ENCODE data around the gene LDLRAD4.
A peak's percentile ranks its signal among the peaks of the same experiment; 100 is the strongest.
"Not testable (repeated sequence)": the region's sequence is repeated elsewhere in the genome, so short reads cannot be mapped to it uniquely, and the experiment has no call there.

The LDLRAD4 gene

DNA sequence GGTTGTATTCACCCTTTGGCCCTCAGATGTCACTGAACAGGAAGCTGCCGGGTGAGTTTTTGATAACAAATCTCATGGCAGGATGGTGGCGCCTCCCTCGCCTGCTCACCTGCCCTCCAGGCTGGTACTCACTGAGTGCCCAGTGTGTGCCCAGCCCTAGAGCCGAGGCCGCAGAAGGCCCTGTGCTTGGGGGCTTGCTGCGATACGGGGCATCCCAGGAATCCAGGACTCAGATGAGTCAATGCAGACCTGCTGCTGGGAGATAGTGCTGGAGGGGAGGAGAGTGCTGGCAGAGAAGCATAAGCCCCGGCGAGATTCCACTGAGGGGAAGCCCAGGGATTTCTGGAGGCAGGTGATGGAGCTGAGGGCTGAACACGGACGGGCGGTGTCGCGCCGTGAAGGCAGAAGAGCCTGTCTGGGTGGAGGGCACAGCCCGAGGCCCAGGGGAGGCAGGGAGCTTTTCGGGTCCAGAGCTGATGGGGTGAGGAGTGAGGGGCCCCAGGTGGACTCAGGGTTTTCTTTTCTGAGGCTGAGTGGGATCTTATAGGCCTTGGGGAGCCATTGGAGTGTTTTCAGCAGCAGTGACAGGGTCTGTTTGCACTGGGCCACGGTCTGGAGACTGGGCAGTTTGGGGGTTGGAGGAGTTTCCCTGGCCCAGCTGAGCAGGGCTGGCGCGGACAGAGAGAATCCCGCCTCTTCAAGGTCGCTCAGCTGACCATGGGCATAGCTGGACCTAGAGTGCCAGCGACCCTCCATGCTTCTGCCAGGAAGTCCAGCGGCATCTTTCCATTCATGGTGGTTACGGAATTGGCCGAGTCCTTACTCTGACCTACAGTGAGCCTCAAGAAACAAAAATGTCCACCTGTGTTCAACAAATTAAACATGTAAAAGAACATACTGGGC is 35.5 kb downstream of the LDLRAD4 start:
- DNase-seq = no peak

DNA sequence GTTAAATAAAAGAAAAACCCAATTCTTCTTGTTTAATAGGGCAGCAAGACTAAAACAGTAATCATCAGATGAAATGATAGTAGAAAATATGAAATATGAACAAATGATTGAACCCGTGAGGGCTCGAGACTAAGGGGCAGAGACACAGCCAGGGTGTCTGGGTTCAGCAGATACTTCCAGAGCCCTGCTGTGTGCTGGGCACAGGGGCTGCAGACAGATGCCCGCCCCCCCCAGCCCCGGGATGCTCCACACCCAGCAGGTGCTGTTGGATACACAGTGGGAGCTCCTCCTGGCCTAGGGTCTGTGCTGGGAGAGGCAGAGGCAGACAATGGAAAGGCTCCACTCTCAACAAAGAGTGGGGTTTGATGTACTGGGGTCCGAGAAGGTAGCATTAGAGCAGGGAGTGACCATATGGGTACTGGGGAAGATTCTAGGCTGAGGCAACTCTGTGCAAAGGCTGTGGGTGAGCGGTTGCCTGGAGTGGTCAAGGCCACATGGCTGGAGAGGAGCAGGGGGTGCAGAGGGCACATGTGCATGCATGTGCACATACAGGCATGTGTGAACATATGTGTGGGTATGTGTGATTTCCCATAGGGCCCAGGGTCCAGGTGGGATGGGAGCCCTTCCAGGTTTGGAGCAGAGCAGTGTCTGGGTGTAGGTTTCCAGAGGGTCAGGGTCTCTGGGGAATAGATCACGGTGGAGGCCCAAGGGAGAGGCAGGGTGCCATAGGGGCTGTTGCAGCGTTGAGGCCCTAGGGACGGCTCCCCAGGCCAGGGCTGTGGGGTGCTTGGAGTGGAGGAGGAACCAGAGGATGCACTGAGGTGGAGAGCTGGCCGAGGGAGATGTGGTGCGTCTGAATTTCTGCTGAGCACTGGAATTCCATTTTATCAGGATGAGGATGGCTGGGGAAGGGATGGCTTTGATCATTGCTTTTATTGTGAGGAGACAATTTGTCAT is 36.7 kb downstream of the LDLRAD4 start:
- DNase-seq = no peak

DNA sequence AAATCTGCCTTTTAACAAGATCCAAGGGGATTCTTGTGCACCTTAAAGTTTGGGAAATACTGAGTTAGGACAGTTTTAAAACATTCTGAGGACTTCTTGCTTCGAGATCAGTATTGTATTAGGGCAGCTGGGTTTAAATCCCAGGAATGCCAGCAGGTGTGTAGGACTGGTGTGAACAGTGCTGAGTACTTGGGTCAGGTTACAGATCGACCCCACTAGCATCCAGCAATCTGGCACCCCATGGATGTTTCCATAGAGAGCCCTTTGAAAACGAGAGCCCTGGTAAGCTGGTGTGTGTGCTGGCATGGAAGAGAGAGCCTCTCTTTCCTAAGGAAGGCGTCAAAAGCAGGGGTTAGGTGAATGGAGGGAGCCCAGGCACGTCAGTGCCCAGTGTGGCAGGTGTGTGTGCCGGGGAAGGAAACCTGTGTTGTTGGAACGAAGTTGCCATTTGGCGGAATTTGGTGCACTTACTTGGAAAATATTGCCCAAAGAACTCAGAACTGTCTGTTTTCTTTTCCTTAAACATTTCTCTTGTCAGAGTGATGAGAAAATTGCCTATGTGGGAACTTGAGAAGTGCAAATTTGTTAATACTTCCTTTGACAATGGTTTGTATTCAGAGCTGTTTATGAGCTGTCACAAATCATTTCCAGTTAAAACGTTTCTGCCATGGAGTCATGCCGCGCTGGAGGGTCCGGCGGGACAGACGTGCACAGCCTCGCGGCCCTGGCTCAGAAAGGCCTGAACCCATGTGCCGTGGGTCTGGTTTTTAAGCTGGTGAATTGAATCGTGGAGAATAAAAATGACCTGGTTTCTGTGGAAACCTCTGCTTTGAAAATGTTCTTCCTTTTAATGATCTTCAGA is 38.1 kb downstream of the LDLRAD4 start:
- no peak for DNase-seq

- no peak for DNase-seq
Observed at GRCh38 chr18:13257361-13257980, 38.9 kb downstream of the LDLRAD4 start.

GRCh38 chr18:13258921-13259320 is 40.4 kb downstream of the LDLRAD4 start:
- no peak for DNase-seq

- DNase-seq = no peak
Observed at GRCh38 chr18:13259701-13260100, 41.1 kb downstream of the LDLRAD4 start.

GRCh38 chr18:13260197-13260934 is 41.8 kb downstream of the LDLRAD4 start:
- DNase-seq = no peak

DNA sequence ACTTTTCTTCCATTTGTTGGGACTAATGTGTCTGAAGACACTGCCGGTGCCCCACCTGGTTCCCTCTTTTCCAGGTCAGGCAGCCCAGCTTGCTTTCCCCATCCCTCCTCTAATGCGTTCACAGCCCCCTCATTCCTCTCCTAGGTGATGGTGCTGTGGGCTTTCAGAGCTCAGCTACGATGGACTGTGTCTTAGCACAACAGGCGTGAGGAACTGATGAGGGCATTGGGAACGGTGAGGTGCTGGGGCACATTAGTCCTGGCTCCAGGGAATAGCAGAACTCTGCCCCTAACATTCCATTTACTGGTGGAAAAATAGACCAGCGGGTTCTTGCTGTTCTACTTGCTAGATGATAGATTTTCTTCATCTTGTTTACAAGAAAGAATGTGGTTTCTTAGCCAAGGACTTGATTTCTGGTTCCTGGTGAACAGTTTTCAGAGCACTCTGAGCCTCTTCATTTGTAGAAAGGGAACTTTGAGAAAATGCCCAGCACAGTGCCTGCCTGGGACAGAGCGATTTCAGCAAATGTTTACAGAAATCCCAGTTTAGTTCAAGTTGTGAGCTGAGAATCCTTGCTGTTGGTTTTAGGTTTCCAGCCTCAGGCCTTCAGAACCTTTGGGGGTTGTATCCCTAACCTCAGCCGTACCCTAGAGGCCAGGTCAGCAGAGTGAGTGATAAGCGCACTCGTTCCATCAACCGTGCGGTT is 42.5 kb downstream of the LDLRAD4 start:
- DNase-seq = no peak

- no peak for DNase-seq
Observed at GRCh38 chr18:13261661-13262357, 43.2 kb downstream of the LDLRAD4 start.

DNA sequence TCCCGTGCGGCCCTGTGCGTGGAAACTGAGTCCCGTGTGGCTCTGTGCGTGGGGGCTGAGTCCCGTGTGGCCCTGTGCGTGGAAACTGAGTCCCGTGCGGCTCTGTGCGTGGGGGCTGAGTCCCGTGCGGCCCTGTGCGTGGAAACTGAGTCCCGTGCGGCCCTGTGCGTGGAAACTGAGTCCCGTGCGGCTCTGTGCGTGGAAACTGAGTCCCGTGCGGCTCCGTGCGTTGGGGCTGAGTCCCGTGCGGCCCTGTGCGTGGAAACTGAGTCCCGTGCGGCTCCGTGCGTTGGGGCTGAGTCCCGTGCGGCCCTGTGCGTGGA is 43.8 kb downstream of the LDLRAD4 start:
- not testable (repeated sequence) for DNase-seq

DNA sequence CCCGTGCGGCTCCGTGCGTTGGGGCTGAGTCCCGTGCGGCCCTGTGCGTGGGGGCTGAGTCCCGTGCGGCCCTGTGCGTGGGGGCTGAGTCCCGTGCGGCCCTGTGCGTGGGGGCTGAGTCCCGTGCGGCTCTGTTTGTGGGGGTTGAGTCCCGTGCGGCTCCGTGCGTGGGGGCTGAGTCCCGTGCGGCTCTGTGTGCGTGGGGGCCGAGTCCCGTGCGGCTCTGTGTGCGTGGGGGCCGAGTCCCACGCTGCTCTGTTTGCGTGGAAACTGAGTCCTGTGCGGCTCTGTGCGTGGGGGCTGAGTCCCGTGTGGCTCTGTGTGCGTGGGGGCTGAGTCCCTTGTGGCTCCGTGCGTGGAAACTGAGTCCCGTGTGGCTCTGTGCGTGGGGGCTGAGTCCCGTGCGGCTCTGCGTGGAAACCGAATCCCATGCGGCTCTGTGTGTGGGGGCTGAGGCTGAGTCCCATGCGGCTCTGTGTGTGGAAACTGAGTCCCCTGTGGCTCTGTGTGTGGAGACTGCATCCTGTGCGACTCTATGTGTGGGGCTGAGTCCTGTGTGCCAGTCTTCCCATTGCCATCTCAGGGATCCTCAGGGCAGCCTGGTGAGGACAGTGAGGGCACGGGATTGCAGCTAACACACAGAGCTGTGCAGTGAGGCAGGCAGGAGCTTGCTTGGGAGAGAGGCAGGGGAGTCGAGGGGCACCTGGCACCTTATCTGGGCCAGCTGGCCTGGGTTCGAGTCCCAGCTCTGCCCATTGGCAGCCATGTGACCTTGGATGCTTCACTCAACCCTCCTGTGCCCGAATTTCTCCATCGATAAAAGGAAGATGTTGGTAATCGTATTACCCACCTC is 44.5 kb downstream of the LDLRAD4 start:
- no peak for DNase-seq

GRCh38 chr18:13264091-13265007 is 45.8 kb downstream of the LDLRAD4 start:
- no peak for DNase-seq

DNA sequence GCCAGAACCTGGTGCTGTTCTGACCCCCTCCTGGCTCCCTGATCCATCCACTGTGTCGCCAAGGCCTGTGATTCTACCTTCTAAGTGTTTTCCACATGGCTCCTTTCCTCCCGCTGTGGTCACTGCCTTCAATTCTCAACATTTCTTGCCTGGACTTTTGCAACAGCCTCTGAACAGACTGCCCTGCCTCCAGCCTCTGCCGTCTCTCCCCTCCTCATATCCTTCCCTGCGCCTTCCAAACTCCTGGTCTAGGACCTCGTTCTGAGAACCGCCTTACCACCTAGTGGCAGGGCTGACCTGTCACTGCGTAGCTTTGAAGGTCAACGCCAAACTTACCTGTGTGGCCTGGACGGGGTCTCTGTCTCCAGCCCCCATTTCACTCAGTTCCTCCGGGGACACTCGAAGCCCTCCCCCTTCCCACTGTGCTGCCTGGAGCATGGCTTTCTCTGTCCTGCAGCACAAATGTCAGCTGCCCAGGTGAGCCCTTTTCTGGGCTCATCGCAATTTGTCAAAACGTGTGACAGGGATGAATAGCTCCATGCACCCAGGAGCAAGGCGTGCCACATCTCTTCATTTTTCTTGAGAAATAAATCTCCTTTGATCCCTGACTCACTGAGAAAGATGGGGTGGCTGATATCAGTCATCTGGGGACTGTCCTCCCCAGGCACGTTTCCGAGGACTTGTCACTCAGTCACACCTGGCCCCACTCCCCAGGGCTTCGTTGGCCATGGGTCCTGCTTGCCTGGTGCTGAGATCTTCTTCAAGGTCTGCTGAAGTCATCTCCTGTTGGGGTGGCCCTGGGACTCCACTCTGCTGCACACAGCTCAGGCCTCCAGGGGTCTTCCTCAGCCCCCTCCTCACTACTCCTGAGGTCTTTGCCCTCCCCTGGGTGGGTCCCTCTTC is 46.7 kb downstream of the LDLRAD4 start:
- DNase-seq = peak; percentile 64

DNA sequence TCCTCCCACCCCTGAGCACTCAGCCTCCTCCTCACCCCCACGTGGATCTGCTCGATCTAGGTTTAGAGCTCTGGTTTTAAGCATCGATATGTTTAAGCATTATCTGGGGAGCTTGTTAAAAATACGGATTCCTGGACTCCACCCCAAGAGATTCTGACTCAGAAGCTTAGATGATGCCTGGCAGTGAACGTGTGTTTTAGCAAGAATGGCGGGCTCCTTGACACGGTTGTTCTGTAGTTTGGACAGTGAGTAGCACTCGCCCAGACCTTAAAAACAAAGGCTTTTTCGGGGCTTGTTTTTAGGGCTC is 47.3 kb downstream of the LDLRAD4 start:
- no peak for DNase-seq

DNA sequence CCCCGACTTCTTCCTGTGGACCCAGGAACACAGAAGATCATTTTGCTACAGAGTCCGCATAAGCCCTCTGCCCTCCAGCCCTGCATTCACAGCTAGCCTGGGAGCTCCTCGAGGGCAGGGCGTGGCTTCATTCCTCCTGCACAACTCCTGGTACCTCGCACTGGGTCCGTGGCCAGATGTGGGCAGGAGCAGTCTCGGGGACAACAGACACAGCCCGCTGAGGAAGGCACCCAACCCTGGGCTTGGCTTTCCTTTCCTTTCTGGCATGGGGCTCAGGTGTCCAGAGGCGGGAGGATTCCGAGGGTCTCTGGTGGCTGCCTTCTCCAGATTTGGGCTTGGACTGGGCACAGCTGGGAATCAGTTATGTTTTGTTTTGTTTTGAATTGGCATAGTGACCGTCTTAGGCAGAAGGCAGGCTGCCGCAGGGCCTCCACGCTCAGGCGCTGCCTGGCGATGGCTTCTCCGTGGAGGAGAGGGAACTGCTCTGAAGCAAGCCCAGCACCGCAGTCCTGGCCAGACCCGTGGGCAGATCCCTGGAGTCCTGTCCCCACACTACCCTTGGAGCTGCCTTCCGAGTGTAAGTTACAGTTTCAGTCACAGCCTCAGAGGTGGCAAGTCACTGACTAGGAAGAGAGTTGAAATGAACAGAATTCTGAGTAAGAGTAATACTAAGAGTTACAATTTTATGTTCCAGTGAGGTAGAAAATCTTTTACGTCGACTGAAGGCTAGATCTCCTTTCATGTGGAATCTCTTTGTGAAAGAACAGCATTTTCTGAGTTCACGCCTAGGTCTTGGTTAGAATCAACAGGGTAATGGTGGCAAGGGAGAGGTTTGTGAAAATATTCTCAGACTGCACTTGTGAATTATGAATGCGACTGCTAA is 47.9 kb downstream of the LDLRAD4 start:
- DNase-seq = peak; percentile 64

GRCh38 chr18:13267431-13267873 is 48.9 kb downstream of the LDLRAD4 start:
- DNase-seq = no peak
